Kidney (tissue), 14 donors: ENCODE data around the gene LALBA. TPM values are rescaled to one million over a fixed set of nuclear protein-coding genes. Genes with fewer than 3 reads are reported as not detected.

Source experiments
- DNase-seq, 5 donors: peaks; one replicate each; pipeline ENCODE4 v3.0.0-alpha.2; 2013 to 2020
- FAIRE-seq: peaks from 2 replicates; lab custom pipeline; 2012; peaks lifted over from hg19 to GRCh38; lab: Jason Lieb, UNC
- H3K27ac ChIP-seq, 2 donors: one replicate each; pipeline ENCODE4 v1.7.0; 2013; ENCODE audit warnings: low read depth in 2 of 2, low read length in 2 of 2, inconsistent platforms in 1 of 2
- H3K27me3 ChIP-seq: one replicate; pipeline ENCODE4 v1.7.1; 2013; ENCODE audit warnings: low read length, inconsistent platforms; ENCODE audit not compliant: control insufficient read depth, insufficient read depth
- H3K36me3 ChIP-seq, 3 donors: one replicate each; pipeline versions ENCODE4 v1.7.0 to v1.7.1; 2013; ENCODE audit warnings: low read length in 3 of 3, control low read depth in 1 of 3, inconsistent platforms in 1 of 3; ENCODE audit not compliant: insufficient read depth in 3 of 3, control insufficient read depth in 2 of 3
- H3K4me1 ChIP-seq, 3 donors: one replicate each; pipeline versions ENCODE4 v1.7.0 to v1.7.1; 2013; ENCODE audit warnings: low read length in 3 of 3, inconsistent platforms in 1 of 3, low read depth in 1 of 3; ENCODE audit not compliant: control insufficient read depth in 2 of 3, insufficient read depth in 2 of 3
- H3K4me3 ChIP-seq, 3 donors: one replicate each; pipeline versions ENCODE4 v1.7.0 to v1.8.1; 2013; ENCODE audit warnings: low read length in 3 of 3, control low read depth in 1 of 3, inconsistent platforms in 1 of 3
- H3K9ac ChIP-seq, 3 donors: one replicate each; pipeline versions ENCODE4 v1.7.0 to v1.7.1; 2013; ENCODE audit warnings: low read length in 3 of 3, control low read depth in 1 of 3, inconsistent platforms in 1 of 3
- H3K9me3 ChIP-seq, 3 donors: one replicate each; pipeline versions ENCODE4 v1.7.0 to v1.7.1; 2013; ENCODE audit warnings: low read length in 3 of 3, control low read depth in 1 of 3, inconsistent platforms in 1 of 3; ENCODE audit not compliant: control insufficient read depth in 2 of 3, insufficient read depth in 1 of 3
- intact Hi-C: fragments of 100-400 bp; cut with DNase I; formaldehyde crosslinking; loops from one replicate; pipeline ENCODE4 v1.11.1; 2022
- polyA plus RNA-seq: library from polyadenylated mRNA; stranded (reverse); fragments of 350-450 nt; fragmentation: Illumina TruSeq; extraction: RNeasy Lipid Tissue Mini Kit (QIAGEN cat#74804); gene quantifications from one replicate; pipeline ENCODE4 v1.2.3, GENCODE V29; 2014; ENCODE audit warnings: low read depth, low replicate concordance; ENCODE audit not compliant: insufficient read depth
- total RNA-seq: library from RNA; stranded (reverse); fragmentation: NEBNext Ultra II Directional; extraction: Animal tissue kit (Norgen Biotek cat#: 25700); gene quantifications from one replicate; pipeline ENCODE4 v1.2.1, GENCODE V29; 2021
- TF ChIP-seq, protein P1 (sequence below): IDR thresholded peaks from 3 replicates; pipeline ENCODE4 v1.5.1; 2012; ENCODE audit warnings: mild to moderate bottlenecking, moderate library complexity, borderline replicate concordance; ENCODE audit not compliant: insufficient read depth; ENCODE audit errors: extremely low read depth
- donor health status: control.
- donor health status: control.
- donor health status: control.
- donor health status: control.
- donor health status: control.
- donor health status: DM: yes; HTN: yes; CAD: no.
- donor health status: Normal renal cell carcinoma (clear cell type).

The LALBA gene
- total and polyA plus RNA-seq, 2 donors from 2014 or later, result not detected

DNA sequence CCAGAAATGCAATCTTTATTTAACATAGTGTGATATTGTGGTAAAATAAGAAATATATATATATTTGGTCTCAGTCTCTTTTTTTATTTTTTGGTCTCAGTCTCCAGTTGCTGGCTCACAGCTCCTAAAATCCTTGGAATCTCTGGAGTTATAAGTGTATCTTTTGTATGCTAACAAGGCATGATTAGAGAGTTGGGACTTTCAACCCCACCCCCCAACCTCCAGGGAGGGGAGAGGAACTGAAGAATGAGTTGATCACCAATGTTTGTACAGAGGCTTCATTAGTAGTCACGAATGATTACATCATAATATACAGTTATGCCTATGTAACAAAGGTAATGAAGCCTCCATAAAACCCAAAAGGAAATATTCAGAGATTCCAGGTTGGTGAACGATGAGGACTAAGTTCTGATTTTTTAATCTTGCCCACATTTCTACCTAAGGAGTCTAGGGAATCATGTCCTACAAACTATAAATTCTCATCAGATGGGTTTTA, 22.8 kb upstream of the LALBA start:
- Histone ChIP-seq H3K4me3 (no peak overlapping the region), H3K27me3 (no peaks in the 10 kb centered on the region), H3K9me3 (no peaks in the 10 kb centered on the region), H3K4me1 (no peaks in the 10 kb centered on the region), H3K9ac (no peak overlapping the region), H3K36me3 (no peaks in the 10 kb centered on the region), H3K27ac (no peak overlapping the region)
- TF ChIP-seq, protein P1, sequence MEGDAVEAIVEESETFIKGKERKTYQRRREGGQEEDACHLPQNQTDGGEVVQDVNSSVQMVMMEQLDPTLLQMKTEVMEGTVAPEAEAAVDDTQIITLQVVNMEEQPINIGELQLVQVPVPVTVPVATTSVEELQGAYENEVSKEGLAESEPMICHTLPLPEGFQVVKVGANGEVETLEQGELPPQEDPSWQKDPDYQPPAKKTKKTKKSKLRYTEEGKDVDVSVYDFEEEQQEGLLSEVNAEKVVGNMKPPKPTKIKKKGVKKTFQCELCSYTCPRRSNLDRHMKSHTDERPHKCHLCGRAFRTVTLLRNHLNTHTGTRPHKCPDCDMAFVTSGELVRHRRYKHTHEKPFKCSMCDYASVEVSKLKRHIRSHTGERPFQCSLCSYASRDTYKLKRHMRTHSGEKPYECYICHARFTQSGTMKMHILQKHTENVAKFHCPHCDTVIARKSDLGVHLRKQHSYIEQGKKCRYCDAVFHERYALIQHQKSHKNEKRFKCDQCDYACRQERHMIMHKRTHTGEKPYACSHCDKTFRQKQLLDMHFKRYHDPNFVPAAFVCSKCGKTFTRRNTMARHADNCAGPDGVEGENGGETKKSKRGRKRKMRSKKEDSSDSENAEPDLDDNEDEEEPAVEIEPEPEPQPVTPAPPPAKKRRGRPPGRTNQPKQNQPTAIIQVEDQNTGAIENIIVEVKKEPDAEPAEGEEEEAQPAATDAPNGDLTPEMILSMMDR, result no peak
- intact Hi-C loops, result no loop called here
- DNase-seq (no peak), FAIRE-seq (no peak)

DNA sequence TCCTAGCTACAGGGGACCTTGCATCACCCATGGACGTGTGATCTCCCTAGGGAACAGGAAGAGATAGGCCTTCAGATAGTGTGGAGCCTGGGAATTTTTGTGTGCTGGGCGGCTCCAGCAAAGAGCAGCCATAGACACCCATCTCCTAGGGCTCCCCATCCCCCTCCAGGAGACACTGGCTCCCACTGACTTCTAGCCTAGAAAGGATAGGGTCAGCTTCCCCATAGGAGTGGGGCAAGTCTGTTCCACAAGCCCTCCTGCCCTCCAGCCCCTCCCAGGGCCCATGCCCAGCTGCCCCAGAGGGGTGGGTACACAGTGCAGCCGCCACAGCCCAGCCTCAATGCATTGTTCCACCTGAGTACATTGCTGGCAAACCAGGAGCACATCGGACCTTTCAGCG, 16.5 kb upstream of the LALBA start:
- H3K9me3 ChIP-seq, result no peaks in the 10 kb centered on the region
- H3K36me3 ChIP-seq, result no peaks in the 10 kb centered on the region
- intact Hi-C loops, result no loop called here
- H3K9ac ChIP-seq, result no peak overlapping the region
- TF ChIP-seq, protein P1, result no peak
- no peak for DNase-seq
- H3K4me1 ChIP-seq, result no peaks in the 10 kb centered on the region
- H3K27me3 ChIP-seq, result no peaks in the 10 kb centered on the region
- no peak overlapping the region for H3K4me3 ChIP-seq
- FAIRE-seq, result no peak
- no peak overlapping the region for H3K27ac ChIP-seq

DNA sequence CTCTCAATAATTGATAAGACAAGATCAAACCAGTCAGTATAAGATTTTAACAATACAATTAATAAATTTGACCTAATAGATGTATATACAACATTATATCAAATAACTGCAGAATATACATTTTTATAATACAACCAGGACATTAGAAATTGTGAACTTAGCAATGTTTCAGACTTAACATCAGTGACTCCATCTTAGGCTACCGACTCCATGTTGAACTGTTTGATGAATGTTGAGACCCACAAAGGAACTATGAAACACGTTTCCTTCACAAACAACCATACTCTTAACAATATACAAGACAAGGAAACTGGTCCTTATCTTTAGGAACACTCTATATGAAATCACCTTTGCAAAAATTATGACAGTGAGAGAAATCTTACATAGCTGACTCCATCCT, 13.9 kb upstream of the LALBA start:
- FAIRE-seq, result no peak

More for the DNA sequence above, 13.9 kb upstream of the LALBA start:
- Histone ChIP-seq H3K9ac (no peak overlapping the region), H3K27ac (no peak overlapping the region), H3K36me3 (no peaks in the 10 kb centered on the region), H3K9me3 (no peaks in the 10 kb centered on the region), H3K4me1 (no peaks in the 10 kb centered on the region), H3K4me3 (no peak overlapping the region), H3K27me3 (no peaks in the 10 kb centered on the region)
- TF ChIP-seq, protein P1, result no peak
- intact Hi-C loops, result no loop called here
- DNase-seq, result no peak
